Endothelial cell of umbilical vein (primary cell): ENCODE results near the gene AIG1. TPM values are rescaled to one million over a fixed set of nuclear protein-coding genes. Genes with fewer than 3 reads are reported as not detected.

Source experiments
- BruUV-seq: library from RNA; stranded (reverse); fragments of 400-500 nt; replicated peaks from 2 replicates; lab custom pipeline; 2021; lab: Mats Ljungman, UMichigan
- CTCF ChIA-PET: fragments of 300-600, 350-600 bp; sonication (Branson Sonifier 250); formaldehyde crosslinking; loops from one replicate; lab custom pipeline; 2021; ENCODE audit warnings: antibody characterized with exemption, inconsistent platforms; lab: Charles Lee
- POLR2A ChIA-PET: fragments of 300-600, 350-600 bp; sonication (Branson Sonifier 250); formaldehyde crosslinking; loops from one replicate; lab custom pipeline; 2021; ENCODE audit warnings: antibody characterized with exemption, inconsistent platforms; lab: Charles Lee
- DNase-seq: peaks from one replicate; pipeline ENCODE4 v3.0.0-alpha.2; 2011; ENCODE audit warnings: low read depth, low spot score
- FAIRE-seq: peaks from 2 replicates; lab custom pipeline; 2011; peaks lifted over from hg19 to GRCh38; lab: Jason Lieb, UNC
- H2AFZ ChIP-seq: 2 replicates; pipeline ENCODE4 v1.6.0; 2012; ENCODE audit warnings: low read depth, low read length, control low read depth, inconsistent platforms
- H3K27ac ChIP-seq: 2 replicates; pipeline ENCODE4 v1.5.1; 2011; ENCODE audit warnings: low read depth, mild to moderate bottlenecking, control low read depth, low read length, moderate library complexity; ENCODE audit not compliant: insufficient read depth
- H3K27me3 ChIP-seq, 2 experiments: 2 replicates each; pipeline versions ENCODE4 v1.6.0 to v1.6.1; 2011; ENCODE audit warnings: low read length in 2 of 2, mixed read lengths in 1 of 2; ENCODE audit not compliant: control insufficient read depth in 2 of 2, insufficient read depth in 2 of 2
- H3K36me3 ChIP-seq, 2 experiments: 2 replicates in 1 of 2; 3 replicates in 1 of 2; pipeline ENCODE4 v1.5.1; 2011; ENCODE audit warnings: low read length in 2 of 2, mild to moderate bottlenecking in 1 of 2, moderate library complexity in 1 of 2; ENCODE audit not compliant: control insufficient read depth in 2 of 2, insufficient read depth in 2 of 2; ENCODE audit errors: extremely low read depth in 1 of 2
- H3K4me1 ChIP-seq: 3 replicates; pipeline ENCODE4 v1.5.1; 2011; ENCODE audit warnings: mild to moderate bottlenecking, low read length; ENCODE audit not compliant: control insufficient read depth, insufficient read depth; ENCODE audit errors: extremely low read depth
- H3K4me2 ChIP-seq: 2 replicates; pipeline ENCODE4 v1.6.1; 2011; ENCODE audit warnings: low read length, control low read depth, mixed read lengths; ENCODE audit not compliant: insufficient read depth
- H3K4me3 ChIP-seq, 3 experiments: fragments of 200-600 bp in 1 of 3; sonication (generic), shearing (Covaris generic) in 1 of 3; replicated peaks in 1 of 3; 2 replicates each; pipeline ENCODE4 v1.5.1; 2011 to 2016; ENCODE audit warnings: control low read depth in 3 of 3, low read length in 3 of 3, mild to moderate bottlenecking in 2 of 3, inconsistent platforms in 1 of 3, low read depth in 1 of 3, moderate library complexity in 1 of 3; ENCODE audit not compliant: insufficient read depth in 1 of 3
- H3K79me2 ChIP-seq: 2 replicates; pipeline ENCODE4 v1.6.0; 2012; ENCODE audit warnings: low read length, inconsistent platforms; ENCODE audit not compliant: control insufficient read depth, insufficient read depth
- H3K9ac ChIP-seq: replicated peaks from 2 replicates; pipeline ENCODE3; 2011; ENCODE audit warnings: low read length, control low read depth; ENCODE audit not compliant: insufficient read depth; ENCODE audit errors: extremely low read depth
- H3K9me1 ChIP-seq: replicated peaks from 3 replicates; pipeline ENCODE4 v1.6.0; 2011; ENCODE audit warnings: mild to moderate bottlenecking, low read length; ENCODE audit not compliant: control insufficient read depth, insufficient read depth; ENCODE audit errors: extremely low read depth
- H3K9me3 ChIP-seq: replicated peaks from 2 replicates; pipeline ENCODE4 v1.5.1; 2012; ENCODE audit warnings: low read length, inconsistent platforms; ENCODE audit not compliant: control insufficient read depth, insufficient read depth
- H4K20me1 ChIP-seq: replicated peaks from 2 replicates; pipeline ENCODE3; 2011; ENCODE audit warnings: mild to moderate bottlenecking, low read length; ENCODE audit not compliant: control insufficient read depth, insufficient read depth; ENCODE audit errors: extremely low read depth
- CTCF ChIP-seq, 2 donors: IDR thresholded peaks; 1 replicate in 1 of 2; 2 replicates in 1 of 2; pipeline ENCODE4 v1.5.1; 2011; ENCODE audit warnings: low read length in 2 of 2, mild to moderate bottlenecking in 2 of 2, moderate library complexity in 2 of 2, control low read depth in 1 of 2, inconsistent platforms in 1 of 2, low read depth in 1 of 2; ENCODE audit not compliant: insufficient read depth in 1 of 2; ENCODE audit errors: extremely low read depth in 1 of 2
- EZH2 ChIP-seq: IDR thresholded peaks from 2 replicates; pipeline ENCODE4 v1.6.1; 2012; ENCODE audit warnings: borderline replicate concordance, low read depth, mild to moderate bottlenecking, moderate library complexity, low read length, inconsistent platforms; ENCODE audit not compliant: severe bottlenecking
- FOS ChIP-seq: IDR thresholded peaks from 2 replicates; pipeline ENCODE4 v1.6.1; 2011; ENCODE audit warnings: mild to moderate bottlenecking, low read length, moderate library complexity, borderline replicate concordance; ENCODE audit not compliant: insufficient read depth
- GATA2 ChIP-seq: IDR thresholded peaks from 2 replicates; pipeline ENCODE4 v1.7.0; 2011; ENCODE audit warnings: low read depth, mild to moderate bottlenecking, moderate library complexity, mixed read lengths, low read length; ENCODE audit not compliant: insufficient read length, insufficient read depth
- JUN ChIP-seq: IDR thresholded peaks from 2 replicates; pipeline ENCODE4 v1.6.1; 2011; ENCODE audit warnings: borderline replicate concordance, low read depth; ENCODE audit not compliant: insufficient read length, insufficient read depth
- MAX ChIP-seq: IDR thresholded peaks from 2 replicates; pipeline ENCODE4 v1.6.1; 2011; ENCODE audit not compliant: insufficient read depth, insufficient read length
- MYC ChIP-seq: IDR thresholded peaks from one replicate; pipeline ENCODE4 v1.6.1; 2011; ENCODE audit warnings: mild to moderate bottlenecking, low read depth, low read length
- POLR2AphosphoS5 ChIP-seq: IDR thresholded peaks from 2 replicates; pipeline ENCODE4 v1.6.1; 2012; ENCODE audit warnings: low read depth, mild to moderate bottlenecking, control low read depth, low read length, moderate library complexity; ENCODE audit not compliant: insufficient read depth
- dilution Hi-C: fragments of 300-500 bp; cut with MboI; formaldehyde crosslinking; loops from one replicate; pipeline ENCODE4 v1.15.0; 2019; ENCODE audit warnings: low sequenced_read_pairs; ENCODE audit not compliant: extremely low pct_ligation_motif_present
- intact Hi-C: fragments of 100-400 bp; cut with micrococcal nuclease; formaldehyde crosslinking; loops from one replicate; pipeline ENCODE4 v1.10.0; 2022
- polyA plus RNA-seq, 4 experiments: library from polyadenylated mRNA; depleted of rRNA in 3 of 4; stranded (reverse) in 3 of 4; unstranded in 1 of 4; fragments of >200 nt; gene quantifications; 2 replicates each; pipeline versions ENCODE4 v1.2.1 to v1.2.3, GENCODE V29; 2011 to 2012; ENCODE audit warnings: missing spikeins in 1 of 4
- total RNA-seq: library from RNA; stranded (reverse); gene quantifications from 2 replicates; pipeline ENCODE4 v1.2.3, GENCODE V29; 2021

Gene AIG1
- total and polyA plus RNA-seq, 2 donors (not counting 3 experiments of a cell fraction or from before 2014, with no cell fraction given), result 17.7 to 22.7 TPM

GRCh38 chr6:143128681-143129015, 68.0 kb downstream of the AIG1 start:
- Histone ChIP-seq H2AFZ (no peak overlapping the region), H3K4me3 (no peak overlapping the region), H3K9me1 (no peaks in the 10 kb centered on the region), H3K9me3 (no peaks in the 10 kb centered on the region), H3K27me3 (no peaks in the 10 kb centered on the region), H3K4me1 (no peaks in the 10 kb centered on the region), H3K27ac (no peak overlapping the region), H4K20me1 (no peaks in the 10 kb centered on the region), H3K36me3 (no peaks in the 10 kb centered on the region), H3K9ac (no peak overlapping the region), H3K79me2 (no peaks in the 10 kb centered on the region), H3K4me2 (no peak overlapping the region)
- POLR2A ChIA-PET, result no interaction called here
- FAIRE-seq, result no peak
- TF ChIP-seq CTCF (IDR thresholded peaks at IDR 0.05; ENCODE audit: extremely low read depth in 1 of 2, insufficient read depth in 1 of 2, low read depth in 1 of 2, low read length in 2 of 2) (no peak), GATA2 (no peak), JUN (no peak), FOS (no peak), MYC (no peak), POLR2AphosphoS5 (no peak), MAX (no peak), EZH2 (no peak)
- no TSS peak for BruUV-seq
- CTCF ChIA-PET, result no interaction called here
- DNase-seq, result no peak
- intact Hi-C loops (no loop called here), dilution Hi-C loops (no loop called here)
